Osteocyte (in vitro differentiated cells): ENCODE data around the gene SYNPO2. TPM values are rescaled to one million over a fixed set of nuclear protein-coding genes. Genes with fewer than 3 reads are reported as not detected.

Experiments used
- DNase-seq: peaks from one replicate; pipeline ENCODE4 v3.0.0; 2021; ENCODE audit warnings: mixed read lengths; ENCODE audit not compliant: unreplicated experiment; ENCODE audit errors: extremely low spot score
- H3K27ac Mint-ChIP-seq: one replicate; pipeline ENCODE4 v1.8.0; 2021; ENCODE audit warnings: mild to moderate bottlenecking, mixed read lengths; ENCODE audit not compliant: unreplicated experiment
- H3K27me3 Mint-ChIP-seq: one replicate; pipeline ENCODE4 v1.8.0; 2021; ENCODE audit warnings: mixed read lengths; ENCODE audit not compliant: unreplicated experiment
- H3K36me3 Mint-ChIP-seq: one replicate; pipeline ENCODE4 v1.8.0; 2021; ENCODE audit warnings: mixed read lengths; ENCODE audit not compliant: unreplicated experiment
- H3K4me1 Mint-ChIP-seq: one replicate; pipeline ENCODE4 v1.8.0; 2021; ENCODE audit warnings: mixed read lengths; ENCODE audit not compliant: unreplicated experiment
- H3K4me3 Mint-ChIP-seq: one replicate; pipeline ENCODE4 v1.8.0; 2021; ENCODE audit warnings: mild to moderate bottlenecking, moderate library complexity, mixed read lengths; ENCODE audit not compliant: unreplicated experiment
- H3K9me3 Mint-ChIP-seq: one replicate; pipeline ENCODE4 v1.8.0; 2021; ENCODE audit warnings: mixed read lengths; ENCODE audit not compliant: unreplicated experiment
- CTCF ChIP-seq: fragments of 200-600 bp; sonication (generic); IDR thresholded peaks from 2 replicates; pipeline ENCODE4 v1.5.0; 2021; ENCODE audit warnings: antibody characterized with exemption, mild to moderate bottlenecking, moderate library complexity
- total RNA-seq: library from RNA; stranded (reverse); gene quantifications from 2 replicates; pipeline ENCODE4 v1.2.1, GENCODE V29; 2021

The SYNPO2 gene
- total RNA-seq, 1 donor from 2014 or later: 4.1 TPM

- Mint-ChIP-seq H3K27ac (no peak overlapping the region), H3K4me3 (no peak overlapping the region)
Observed at GRCh38 chr4:119110121-119110520, 221.5 kb downstream of the SYNPO2 start.

More at GRCh38 chr4:119110121-119110520, 221.5 kb downstream of the SYNPO2 start:
- no peak for DNase-seq
- no peaks in the 10 kb centered on the region for H3K9me3 Mint-ChIP-seq
- H3K27me3 Mint-ChIP-seq: no peaks in the 10 kb centered on the region
- TF ChIP-seq CTCF: no peak
- peaks cover 13% of the 10 kb centered on the region for H3K4me1 Mint-ChIP-seq
- no peaks in the 10 kb centered on the region for H3K36me3 Mint-ChIP-seq

Other genes with a start within 250 kb of the SYNPO2 start
- 52.0 and 54.5 TPM in 2 replicates for gene METTL14, start 203.5 kb upstream of the SYNPO2 start, total RNA-seq
- gene SEC24D, start 52.7 kb upstream of the SYNPO2 start, total RNA-seq: 118 and 138 TPM in 2 replicates
- not detected in 2 replicates for gene MYOZ2, start 247.0 kb downstream of the SYNPO2 start, total RNA-seq